ENCODE data around the gene ATG12.
"Not testable (repeated sequence)": the region's sequence is repeated elsewhere in the genome, so short reads cannot be mapped to it uniquely, and the experiment has no call there.

The ATG12 gene

GRCh38 chr5:115841382-115842088 lies at the start of gene ATG12, which contains the start of gene AP3S1:
TSS of gene ATG12 (minus strand) at chr5:115841565. CDS start at chr5:115841552, 13 bp downstream.
TSS of gene AP3S1 (plus strand) at chr5:115841935. CDS start at chr5:115842038, 103 bp downstream.
- DNase-seq (ENCODE audit: low read depth) = peak; percentile 67

- no peak for DNase-seq (ENCODE audit: low read depth)
These were observed 46.7 kb upstream of the ATG12 start for GRCh38 chr5:115888027-115888426.

GRCh38 chr5:115885208-115885607 lies 43.8 kb upstream of the ATG12 start:
- DNase-seq (ENCODE audit: low read depth) = not testable (repeated sequence)

- DNase-seq (ENCODE audit: low read depth) = no peak
These were observed 43.3 kb upstream of the ATG12 start for GRCh38 chr5:115884704-115885103.

- DNase-seq (ENCODE audit: low read depth) = not testable (repeated sequence)
These were observed 41.1 kb upstream of the ATG12 start for GRCh38 chr5:115882434-115882833.

- DNase-seq (ENCODE audit: low read depth) = not testable (repeated sequence)
These were observed 36.0 kb upstream of the ATG12 start for GRCh38 chr5:115877342-115877741.

- no peak for DNase-seq (ENCODE audit: low read depth)
These were observed 34.1 kb upstream of the ATG12 start for GRCh38 chr5:115875447-115875846.

- no peak for DNase-seq (ENCODE audit: low read depth)
These were observed 32.0 kb upstream of the ATG12 start for GRCh38 chr5:115873392-115873791.

GRCh38 chr5:115872447-115872846 lies 31.1 kb upstream of the ATG12 start:
- DNase-seq (ENCODE audit: low read depth) = no peak

- no peak for DNase-seq (ENCODE audit: low read depth)
These were observed 28.0 kb upstream of the ATG12 start for GRCh38 chr5:115869256-115869795.

- DNase-seq (ENCODE audit: low read depth) = no peak
These were observed 18.0 kb upstream of the ATG12 start for GRCh38 chr5:115859378-115859777.

GRCh38 chr5:115858396-115858795 lies 17.0 kb upstream of the ATG12 start:
- DNase-seq (ENCODE audit: low read depth) = no peak

- DNase-seq (ENCODE audit: low read depth) = no peak
These were observed 16.4 kb upstream of the ATG12 start for GRCh38 chr5:115857626-115858349.

- no peak for DNase-seq (ENCODE audit: low read depth)
These were observed 15.7 kb upstream of the ATG12 start for GRCh38 chr5:115857057-115857479.

GRCh38 chr5:115855959-115856358 lies 14.6 kb upstream of the ATG12 start:
- no peak for DNase-seq (ENCODE audit: low read depth)

- no peak for DNase-seq (ENCODE audit: low read depth)
These were observed 12.8 kb upstream of the ATG12 start for GRCh38 chr5:115854139-115854538.

GRCh38 chr5:115850744-115851416 lies 9.5 kb upstream of the ATG12 start:
- DNase-seq (ENCODE audit: low read depth) = no peak

GRCh38 chr5:115849258-115849798 lies 8.0 kb upstream of the ATG12 start:
- no peak for DNase-seq (ENCODE audit: low read depth)

- no peak for DNase-seq (ENCODE audit: low read depth)
These were observed 5.9 kb upstream of the ATG12 start for GRCh38 chr5:115847290-115847689.

- DNase-seq (ENCODE audit: low read depth) = no peak
These were observed 3.0 kb upstream of the ATG12 start for GRCh38 chr5:115844321-115844817.

GRCh38 chr5:115843444-115844130 lies 2.2 kb upstream of the ATG12 start:
- DNase-seq (ENCODE audit: low read depth) = no peak

Measured in CMK (cell line).